ENCODE results near the gene FNBP1. TPM values are rescaled to one million over a fixed set of nuclear protein-coding genes. Genes with fewer than 3 reads are reported as not detected.

Gene FNBP1
- total and polyA plus RNA-seq, 7 experiments from 2014 or later: 138 to 207 (median 166) TPM

- H3K9me3 ChIP-seq (ENCODE audit: control insufficient read depth in 2 of 3, low read length in 3 of 3): no peaks in the 10 kb centered on the region
- DNase-seq (no peak), ATAC-seq (no peak)
- Mint-ChIP-seq H3K4me1 (peaks cover 30 to 67% (median 61%) of the 10 kb centered on the region in 7 donors), H3K27me3 (no peaks in the 10 kb centered on the region), H3K27ac (peak overlapping the region; percentile 60 to 95 (median 85)), H3K36me3 (peaks cover 4 to 27% (median 12%) of the 10 kb centered on the region in 5 donors), H3K9me3 (peaks cover 0 to 2% (median 0%) of the 10 kb centered on the region in 11 donors), H3K4me3 (peak overlapping the region in 6 of 10 donors; percentile 25 to 79 (median 68))
- H3K4me3 ChIP-seq (ENCODE audit: low read length): no peak overlapping the region
- H3K27ac ChIP-seq (ENCODE audit: low read depth, low read length): peak overlapping the region; percentile 31
- CTCF ChIA-PET: interaction anchor here (0.5 to 1.3 kb wide), 3 partner anchors 11 to 24 kb away, joined by 3 to 7 read pairs (median 5); no protein-coding TSS in a partner anchor
- H3K4me1 ChIP-seq (ENCODE audit: control insufficient read depth in 2 of 2, insufficient read depth in 2 of 2, low read length in 2 of 2): peaks cover 23 to 40% of the 10 kb centered on the region in 2 donors
- POLR2A ChIA-PET: interaction anchor here (0.6 to 2.1 kb wide), 16 partner anchors 11 to 120 kb away, joined by 3 to 10 read pairs (median 3); partner anchors contain the start of gene GPR107
- peaks cover 0 to 31% (median 4%) of the 10 kb centered on the region in 3 experiments for H3K36me3 ChIP-seq (ENCODE audit: control insufficient read depth in 2 of 3, insufficient read depth in 3 of 3, low read length in 3 of 3)
- H3K27me3 ChIP-seq (ENCODE audit: control insufficient read depth in 2 of 2, insufficient read depth in 2 of 2, low read length in 2 of 2): no peaks in the 10 kb centered on the region
- intact Hi-C loops (cut with micrococcal nuclease): no loop called here
Observed at GRCh38 chr9:129933185-129934040, 109.6 kb downstream of the FNBP1 start.

- ChIA-PET POLR2A (interaction anchor here (0.6 to 2.1 kb wide), 14 partner anchors 13 to 107 kb away, joined by 3 to 10 read pairs (median 3); no protein-coding TSS in a partner anchor), CTCF (interaction anchor here (0.6 to 1.3 kb wide), 2 partner anchors 12 to 14 kb away, joined by 3 to 5 read pairs; no protein-coding TSS in a partner anchor)
- Mint-ChIP-seq H3K4me3 (peak overlapping the region; percentile 36 to 79 (median 68)), H3K27ac (peak overlapping the region; percentile 60 to 95 (median 85)), H3K4me1 (peaks cover 31 to 61% (median 56%) of the 10 kb centered on the region in 7 donors), H3K36me3 (peaks cover 4 to 28% (median 12%) of the 10 kb centered on the region in 5 donors), H3K27me3 (no peaks in the 10 kb centered on the region), H3K9me3 (peaks cover 0 to 2% (median 0%) of the 10 kb centered on the region in 11 donors)
- Histone ChIP-seq H3K4me1 (ENCODE audit: control insufficient read depth in 2 of 2, insufficient read depth in 2 of 2, low read length in 2 of 2) (peaks cover 20 to 35% of the 10 kb centered on the region in 2 donors), H3K4me3 (ENCODE audit: low read length) (peak overlapping the region; percentile 24), H3K9me3 (ENCODE audit: control insufficient read depth in 2 of 3, low read length in 3 of 3) (no peaks in the 10 kb centered on the region), H3K27me3 (ENCODE audit: control insufficient read depth in 2 of 2, insufficient read depth in 2 of 2, low read length in 2 of 2) (no peaks in the 10 kb centered on the region), H3K36me3 (ENCODE audit: control insufficient read depth in 2 of 3, insufficient read depth in 3 of 3, low read length in 3 of 3) (peaks cover 0 to 38% (median 4%) of the 10 kb centered on the region in 3 experiments), H3K27ac (ENCODE audit: low read depth, low read length) (peak overlapping the region; percentile 31)
- DNase-seq (no peak), ATAC-seq (peak; percentile 54)
- intact Hi-C loops (cut with micrococcal nuclease): loop anchor here in 1 of 2 donors (1.0 kb wide), 1 partner anchor 44 kb away; no protein-coding TSS in a partner anchor
Observed at GRCh38 chr9:129932303-129933151, 110.5 kb downstream of the FNBP1 start.

GRCh38 chr9:129930743-129931142, 112.2 kb downstream of the FNBP1 start:
- Histone ChIP-seq H3K4me1 (ENCODE audit: control insufficient read depth in 2 of 2, insufficient read depth in 2 of 2, low read length in 2 of 2) (peaks cover 20 to 35% of the 10 kb centered on the region in 2 donors), H3K4me3 (ENCODE audit: low read length) (no peak overlapping the region), H3K9me3 (ENCODE audit: control insufficient read depth in 2 of 3, low read length in 3 of 3) (no peaks in the 10 kb centered on the region), H3K36me3 (ENCODE audit: control insufficient read depth in 2 of 3, insufficient read depth in 3 of 3, low read length in 3 of 3) (peaks cover 6 to 50% (median 11%) of the 10 kb centered on the region in 3 experiments), H3K27me3 (ENCODE audit: control insufficient read depth in 2 of 2, insufficient read depth in 2 of 2, low read length in 2 of 2) (no peaks in the 10 kb centered on the region), H3K27ac (ENCODE audit: low read depth, low read length) (peak overlapping the region; percentile 21)
- H3K4me3 Mint-ChIP-seq: peak overlapping the region in 2 of 10 donors; percentile 8 to 68
- intact Hi-C loops (cut with micrococcal nuclease): no loop called here
- peaks cover 0 to 2% (median 0%) of the 10 kb centered on the region in 11 donors for H3K9me3 Mint-ChIP-seq
- no peaks in the 10 kb centered on the region for H3K27me3 Mint-ChIP-seq
- H3K36me3 Mint-ChIP-seq: peaks cover 4 to 31% (median 19%) of the 10 kb centered on the region in 5 donors
- H3K4me1 Mint-ChIP-seq: peaks cover 31 to 60% (median 48%) of the 10 kb centered on the region in 7 donors
- ATAC-seq: peak; percentile 60
- DNase-seq: no peak
- H3K27ac Mint-ChIP-seq: peak overlapping the region in 6 of 9 donors; percentile 17 to 95 (median 58)
- POLR2A ChIA-PET: interaction anchor here (1.1 kb wide), 1 partner anchor 44 kb away, joined by 3 read pairs; no protein-coding TSS in a partner anchor
- CTCF ChIA-PET: interaction anchor here (0.6 kb wide), 1 partner anchor 44 kb away, joined by 3 read pairs; no protein-coding TSS in a partner anchor

GRCh38 chr9:129929496-129930125, 113.4 kb downstream of the FNBP1 start:
- Histone ChIP-seq H3K9me3 (ENCODE audit: control insufficient read depth in 2 of 3, low read length in 3 of 3) (no peaks in the 10 kb centered on the region), H3K27me3 (ENCODE audit: control insufficient read depth in 2 of 2, insufficient read depth in 2 of 2, low read length in 2 of 2) (no peaks in the 10 kb centered on the region), H3K27ac (ENCODE audit: low read depth, low read length) (no peak overlapping the region), H3K4me1 (ENCODE audit: control insufficient read depth in 2 of 2, insufficient read depth in 2 of 2, low read length in 2 of 2) (peaks cover 20 to 35% of the 10 kb centered on the region in 2 donors), H3K4me3 (ENCODE audit: low read length) (no peak overlapping the region), H3K36me3 (ENCODE audit: control insufficient read depth in 2 of 3, insufficient read depth in 3 of 3, low read length in 3 of 3) (peaks cover 6 to 61% (median 13%) of the 10 kb centered on the region in 3 experiments)
- POLR2A ChIA-PET: interaction anchor here (0.6 to 0.9 kb wide), 4 partner anchors 9 to 193 kb away, joined by 3 read pairs; no protein-coding TSS in a partner anchor
- ATAC-seq (no peak), DNase-seq (no peak)
- H3K4me3 Mint-ChIP-seq: no peak overlapping the region
- peaks cover 28 to 55% (median 42%) of the 10 kb centered on the region in 7 donors for H3K4me1 Mint-ChIP-seq
- peaks cover 0 to 2% (median 0%) of the 10 kb centered on the region in 11 donors for H3K9me3 Mint-ChIP-seq
- H3K36me3 Mint-ChIP-seq: peaks cover 4 to 35% (median 21%) of the 10 kb centered on the region in 5 donors
- intact Hi-C loops (cut with micrococcal nuclease): loop anchor here in 1 of 2 donors (5.0 kb wide), 1 partner anchor 33 kb away; no protein-coding TSS in a partner anchor
- H3K27ac Mint-ChIP-seq: peak overlapping the region in 4 of 9 donors; percentile 18 to 70 (median 44)
- no peaks in the 10 kb centered on the region for H3K27me3 Mint-ChIP-seq
- CTCF ChIA-PET: interaction anchor here (0.6 kb wide), 1 partner anchor 32 kb away, joined by 4 read pairs; no protein-coding TSS in a partner anchor

- POLR2A ChIA-PET: interaction anchor here (0.9 to 1.6 kb wide), 3 partner anchors 19 to 84 kb away, joined by 3 to 5 read pairs (median 3); no protein-coding TSS in a partner anchor
Observed at GRCh38 chr9:129923589-129923988, 119.4 kb downstream of the FNBP1 start.

More at GRCh38 chr9:129923589-129923988, 119.4 kb downstream of the FNBP1 start:
- H3K4me1 Mint-ChIP-seq: peaks cover 0 to 33% (median 16%) of the 10 kb centered on the region in 7 donors
- no peak overlapping the region for H3K4me3 Mint-ChIP-seq
- no peaks in the 10 kb centered on the region for H3K27me3 Mint-ChIP-seq
- H3K36me3 ChIP-seq (ENCODE audit: control insufficient read depth in 2 of 3, insufficient read depth in 3 of 3, low read length in 3 of 3): peaks cover 6 to 79% (median 24%) of the 10 kb centered on the region in 3 experiments
- no peak overlapping the region for H3K27ac ChIP-seq (ENCODE audit: low read depth, low read length)
- no peaks in the 10 kb centered on the region for H3K9me3 ChIP-seq (ENCODE audit: control insufficient read depth in 2 of 3, low read length in 3 of 3)
- CTCF ChIA-PET: interaction anchor here (0.8 kb wide), 1 partner anchor 16 kb away, joined by 4 read pairs; no protein-coding TSS in a partner anchor
- ATAC-seq (no peak), DNase-seq (no peak)
- H3K36me3 Mint-ChIP-seq: peaks cover 0 to 35% (median 28%) of the 10 kb centered on the region in 5 donors
- H3K4me1 ChIP-seq (ENCODE audit: control insufficient read depth in 2 of 2, insufficient read depth in 2 of 2, low read length in 2 of 2): peaks cover 0 to 9% of the 10 kb centered on the region in 2 donors
- H3K27me3 ChIP-seq (ENCODE audit: control insufficient read depth in 2 of 2, insufficient read depth in 2 of 2, low read length in 2 of 2): no peaks in the 10 kb centered on the region
- H3K9me3 Mint-ChIP-seq: no peaks in the 10 kb centered on the region
- H3K27ac Mint-ChIP-seq: peak overlapping the region in 2 of 9 donors; percentile 46 to 88
- no peak overlapping the region for H3K4me3 ChIP-seq (ENCODE audit: low read length)
- intact Hi-C loops (cut with micrococcal nuclease): loop anchor here in 1 of 2 donors (5.0 kb wide), 1 partner anchor 36 kb away; no protein-coding TSS in a partner anchor

Measured in naive thymus-derived CD4-positive, alpha-beta T cell (primary cell).